Ishikawa (cell line): ENCODE data around the gene TIGD1.

Experiments used
- CEBPB ChIP-seq: IDR thresholded peaks from 2 replicates; pipeline ENCODE4 v1.6.1; 2012
- CREB1 ChIP-seq: IDR thresholded peaks from 2 replicates; pipeline ENCODE4 v1.6.1; 2012; ENCODE audit warnings: low read depth
- EGR1 ChIP-seq: IDR thresholded peaks from 2 replicates; pipeline ENCODE4 v1.6.1; 2012
- EP300 ChIP-seq: IDR thresholded peaks from 2 replicates; pipeline ENCODE4 v1.6.1; 2012; ENCODE audit warnings: borderline replicate concordance
- FOXM1 ChIP-seq: IDR thresholded peaks from 2 replicates; pipeline ENCODE4 v1.6.1; 2012; ENCODE audit warnings: low read depth, borderline replicate concordance
- MAX ChIP-seq: IDR thresholded peaks from 2 replicates; pipeline ENCODE4 v1.6.1; 2012
- NFIC ChIP-seq: IDR thresholded peaks from 2 replicates; pipeline ENCODE4 v1.6.1; 2012
- RAD21 ChIP-seq: IDR thresholded peaks from 2 replicates; pipeline ENCODE4 v1.6.1; 2012; ENCODE audit warnings: low read depth
- REST ChIP-seq: IDR thresholded peaks from 2 replicates; pipeline ENCODE4 v1.6.1; 2012; ENCODE audit warnings: low read depth, mild to moderate bottlenecking
- TAF1 ChIP-seq: IDR thresholded peaks from 2 replicates; pipeline ENCODE4 v1.6.1; 2012; ENCODE audit warnings: low read depth, mild to moderate bottlenecking
- TCF12 ChIP-seq: IDR thresholded peaks from 2 replicates; pipeline ENCODE4 v1.6.1; 2012; ENCODE audit warnings: low read depth
- TEAD4 ChIP-seq: IDR thresholded peaks from 2 replicates; pipeline ENCODE4 v1.6.1; 2012
- USF1 ChIP-seq: IDR thresholded peaks from 2 replicates; pipeline ENCODE4 v1.6.1; 2012
- YY1 ChIP-seq: IDR thresholded peaks from 2 replicates; pipeline ENCODE4 v1.6.1; 2012; ENCODE audit warnings: low read depth
- ZBTB7A ChIP-seq: IDR thresholded peaks from 2 replicates; pipeline ENCODE4 v1.6.1; 2012; ENCODE audit warnings: low read depth

The TIGD1 gene

GRCh38 chr2:232567721-232568120 lies 17.4 kb upstream of the TIGD1 start:
- no peak for TF ChIP-seq TCF12

GRCh38 chr2:232563580-232563979 lies 13.2 kb upstream of the TIGD1 start:
- TF ChIP-seq USF1: no peak
- no peak for TF ChIP-seq FOXM1
- no peak for TF ChIP-seq TEAD4
- TF ChIP-seq REST: no peak
- no peak for TF ChIP-seq TCF12
- no peak for TF ChIP-seq TAF1
- no peak for TF ChIP-seq RAD21
- TF ChIP-seq EGR1: no peak
- no peak for TF ChIP-seq EP300

GRCh38 chr2:232562515-232563151 lies 12.3 kb upstream of the TIGD1 start:
- TF ChIP-seq CEBPB (no peak), EGR1 (no peak), TCF12 (no peak), RAD21 (no peak)

- no peak for TF ChIP-seq NFIC
- TF ChIP-seq RAD21: no peak
- no peak for TF ChIP-seq FOXM1
- TF ChIP-seq USF1: no peak
Measured at GRCh38 chr2:232556426-232556825, 6.1 kb upstream of the TIGD1 start.

- TF ChIP-seq TCF12 (no peak), CEBPB (no peak), FOXM1 (no peak), TEAD4 (no peak), TAF1 (no peak), NFIC (no peak), YY1 (no peak), MAX (no peak), EGR1 (no peak), REST (no peak), USF1 (no peak), EP300 (no peak), ZBTB7A (no peak), CREB1 (no peak)
Measured at GRCh38 chr2:232551776-232552175, 1.4 kb upstream of the TIGD1 start.

- TF ChIP-seq TEAD4 (no peak), FOXM1 (no peak), TCF12 (no peak), EGR1 (no peak), EP300 (no peak), YY1 (no peak), ZBTB7A (no peak)
Measured at GRCh38 chr2:232551250-232551638, 887 bp upstream of the TIGD1 start.
